WTC11 (cell line): ENCODE results near the gene IL4R. TPM values are rescaled to one million over a fixed set of nuclear protein-coding genes. Genes with fewer than 3 reads are reported as not detected.

Source experiments
- ATAC-seq: fragments of 200-7000 bp; cut with Tn5 transposase; 2 replicates; pipeline ENCODE4 v1.10.0; 2021; ENCODE audit warnings: mild to moderate bottlenecking, moderate library complexity
- CTCF ChIA-PET: fragments of 300-600 bp; sonication (Branson Sonifier 250); formaldehyde crosslinking; loops from one replicate; lab custom pipeline; 2021; ENCODE audit warnings: antibody characterized with exemption; lab: Charles Lee
- POLR2A ChIA-PET: fragments of 350-600 bp; sonication (Branson Sonifier 250); formaldehyde crosslinking; loops from one replicate; lab custom pipeline; 2021; ENCODE audit warnings: antibody characterized with exemption; lab: Charles Lee
- DNase-seq: peaks from one replicate; pipeline ENCODE4 v3.0.0; 2021; ENCODE audit warnings: low spot score
- H3K27ac Mint-ChIP-seq: 2 replicates; pipeline ENCODE4 v1.8.0; 2021; ENCODE audit warnings: mixed read lengths
- H3K27me3 Mint-ChIP-seq: 2 replicates; pipeline ENCODE4 v1.8.0; 2021; ENCODE audit warnings: low read depth, mild to moderate bottlenecking, moderate library complexity, mixed read lengths
- H3K36me3 Mint-ChIP-seq: 2 replicates; pipeline ENCODE4 v1.8.0; 2021; ENCODE audit warnings: mixed read lengths
- H3K4me1 Mint-ChIP-seq: 2 replicates; pipeline ENCODE4 v1.8.0; 2022; ENCODE audit warnings: mixed read lengths
- H3K4me3 Mint-ChIP-seq: 2 replicates; pipeline ENCODE4 v1.8.0; 2021; ENCODE audit warnings: mild to moderate bottlenecking, moderate library complexity, mixed read lengths
- H3K9me3 Mint-ChIP-seq: 2 replicates; pipeline ENCODE4 v1.8.0; 2021; ENCODE audit warnings: mixed read lengths
- CREM ChIP-seq: sonication (generic); formaldehyde crosslinking; IDR thresholded peaks from 2 replicates; pipeline ENCODE4 v1.8.1; 2022; ENCODE audit warnings: mild to moderate bottlenecking, missing genetic modification reagents, moderate library complexity
- FOXP4 ChIP-seq: sonication (generic); formaldehyde crosslinking; IDR thresholded peaks from 2 replicates; pipeline ENCODE4 v1.8.0; 2022; ENCODE audit warnings: mild to moderate bottlenecking, missing genetic modification reagents
- GABPB1 ChIP-seq: sonication (generic); formaldehyde crosslinking; IDR thresholded peaks from 2 replicates; pipeline ENCODE4 v1.8.1; 2023; ENCODE audit warnings: mild to moderate bottlenecking, missing genetic modification reagents
- GTF2I ChIP-seq: fragments of 250-450 bp; sonication (Bioruptor Pico); conservative IDR thresholded peaks from 2 replicates; pipeline ENCODE4 v1.4.0; 2021; ENCODE audit warnings: mild to moderate bottlenecking
- KAT7 ChIP-seq: sonication (generic); formaldehyde crosslinking; IDR thresholded peaks from 2 replicates; pipeline ENCODE4 v1.8.1; 2023; ENCODE audit warnings: missing genetic modification reagents, mild to moderate bottlenecking, borderline replicate concordance
- NFYB ChIP-seq: sonication (generic); formaldehyde crosslinking; conservative IDR thresholded peaks from 2 replicates; pipeline ENCODE4 v1.8.0; 2022; ENCODE audit warnings: low read depth, missing genetic modification reagents
- PRRX2 ChIP-seq: fragments of 250-450 bp; sonication (Bioruptor Pico); IDR thresholded peaks from 2 replicates; pipeline ENCODE4 v1.8.0; 2021; ENCODE audit warnings: mild to moderate bottlenecking
- ZBTB21 ChIP-seq: sonication (generic); formaldehyde crosslinking; IDR thresholded peaks from 2 replicates; pipeline ENCODE4 v1.8.1; 2023; ENCODE audit warnings: mild to moderate bottlenecking, missing genetic modification reagents, borderline replicate concordance
- ZNF121 ChIP-seq: sonication (generic); formaldehyde crosslinking; IDR thresholded peaks from 2 replicates; pipeline ENCODE4 v1.8.0; 2023; ENCODE audit warnings: missing genetic modification reagents
- ZNF232 ChIP-seq: sonication (generic); formaldehyde crosslinking; IDR thresholded peaks from 2 replicates; pipeline ENCODE4 v1.8.0; 2022; ENCODE audit warnings: mild to moderate bottlenecking, missing genetic modification reagents
- ZNF425 ChIP-seq: fragments of 250-450 bp; sonication (Bioruptor Pico); conservative IDR thresholded peaks from 2 replicates; pipeline ENCODE4 v1.9.0; 2021; ENCODE audit warnings: mild to moderate bottlenecking
- total RNA-seq: library from RNA; stranded (reverse); gene quantifications from 3 replicates; pipeline ENCODE4 v1.2.3, GENCODE V29; 2021
- TF ChIP-seq, protein P1 (sequence below): sonication (generic); formaldehyde crosslinking; IDR thresholded peaks from 2 replicates; pipeline ENCODE4 v1.8.0; 2022; ENCODE audit warnings: mild to moderate bottlenecking, missing genetic modification reagents
- TF ChIP-seq, protein P2 (sequence below): sonication (generic); formaldehyde crosslinking; IDR thresholded peaks from 2 replicates; pipeline ENCODE4 v1.8.0; 2022; ENCODE audit warnings: missing genetic modification reagents
- TF ChIP-seq, protein P3 (sequence below): sonication (generic); formaldehyde crosslinking; IDR thresholded peaks from 2 replicates; pipeline ENCODE4 v1.8.0; 2023; ENCODE audit warnings: missing genetic modification reagents
- TF ChIP-seq, protein P4 (sequence below): fragments of 200-600 bp; IDR thresholded peaks from 2 replicates; pipeline ENCODE4 v1.8.0; 2022; ENCODE audit warnings: antibody characterized with exemption

Gene IL4R
- total RNA-seq, 1 experiment from 2014 or later, result 28.7 TPM

DNA sequence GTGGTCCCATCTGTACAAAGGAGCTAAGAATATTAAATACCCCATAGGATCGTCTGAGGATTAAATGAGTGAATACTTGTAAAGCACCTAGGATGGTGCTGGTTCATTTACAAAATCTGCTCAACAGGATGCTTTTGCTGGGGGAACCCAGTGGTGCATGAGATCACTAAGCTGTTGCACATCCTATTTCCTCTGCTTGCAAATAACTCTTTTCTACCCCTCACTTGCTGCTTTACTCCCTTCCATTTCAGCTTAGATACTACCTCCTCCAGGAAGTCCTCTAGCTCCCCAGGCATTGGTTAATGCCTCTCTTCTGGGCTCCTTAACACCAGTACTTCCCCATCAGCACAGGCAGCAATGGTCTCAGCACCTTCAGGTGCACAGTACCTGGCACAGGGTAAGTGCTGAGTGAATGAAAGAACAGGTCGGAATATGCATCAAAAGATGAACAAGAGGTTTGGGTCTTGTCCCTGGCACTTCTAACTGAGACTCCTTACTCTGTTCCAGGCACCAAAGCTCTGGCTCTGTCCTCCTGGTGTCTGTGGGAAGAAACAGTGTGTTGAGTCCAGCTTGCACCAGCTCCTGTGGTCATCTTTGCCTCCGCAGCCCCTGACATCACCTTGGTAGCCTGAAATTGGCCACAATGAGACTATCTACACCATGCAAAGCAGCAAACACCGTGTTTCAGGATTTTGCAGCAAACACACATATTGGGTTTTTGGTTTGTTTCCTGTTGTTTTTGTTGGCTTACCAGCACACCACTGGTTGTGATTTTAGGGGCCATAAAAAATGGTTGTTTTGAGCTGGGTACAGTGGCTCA, 64.1 kb downstream of the IL4R start (continued):
- TF ChIP-seq, protein P1, sequence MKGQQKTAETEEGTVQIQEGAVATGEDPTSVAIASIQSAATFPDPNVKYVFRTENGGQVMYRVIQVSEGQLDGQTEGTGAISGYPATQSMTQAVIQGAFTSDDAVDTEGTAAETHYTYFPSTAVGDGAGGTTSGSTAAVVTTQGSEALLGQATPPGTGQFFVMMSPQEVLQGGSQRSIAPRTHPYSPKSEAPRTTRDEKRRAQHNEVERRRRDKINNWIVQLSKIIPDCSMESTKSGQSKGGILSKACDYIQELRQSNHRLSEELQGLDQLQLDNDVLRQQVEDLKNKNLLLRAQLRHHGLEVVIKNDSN (CRISPR knock-in tag), result no peak
- TF ChIP-seq KAT7 (CRISPR knock-in tag) (no peak), CREM (CRISPR knock-in tag) (no peak), ZNF425 (CRISPR knock-in tag) (no peak)
- TF ChIP-seq, protein P2, sequence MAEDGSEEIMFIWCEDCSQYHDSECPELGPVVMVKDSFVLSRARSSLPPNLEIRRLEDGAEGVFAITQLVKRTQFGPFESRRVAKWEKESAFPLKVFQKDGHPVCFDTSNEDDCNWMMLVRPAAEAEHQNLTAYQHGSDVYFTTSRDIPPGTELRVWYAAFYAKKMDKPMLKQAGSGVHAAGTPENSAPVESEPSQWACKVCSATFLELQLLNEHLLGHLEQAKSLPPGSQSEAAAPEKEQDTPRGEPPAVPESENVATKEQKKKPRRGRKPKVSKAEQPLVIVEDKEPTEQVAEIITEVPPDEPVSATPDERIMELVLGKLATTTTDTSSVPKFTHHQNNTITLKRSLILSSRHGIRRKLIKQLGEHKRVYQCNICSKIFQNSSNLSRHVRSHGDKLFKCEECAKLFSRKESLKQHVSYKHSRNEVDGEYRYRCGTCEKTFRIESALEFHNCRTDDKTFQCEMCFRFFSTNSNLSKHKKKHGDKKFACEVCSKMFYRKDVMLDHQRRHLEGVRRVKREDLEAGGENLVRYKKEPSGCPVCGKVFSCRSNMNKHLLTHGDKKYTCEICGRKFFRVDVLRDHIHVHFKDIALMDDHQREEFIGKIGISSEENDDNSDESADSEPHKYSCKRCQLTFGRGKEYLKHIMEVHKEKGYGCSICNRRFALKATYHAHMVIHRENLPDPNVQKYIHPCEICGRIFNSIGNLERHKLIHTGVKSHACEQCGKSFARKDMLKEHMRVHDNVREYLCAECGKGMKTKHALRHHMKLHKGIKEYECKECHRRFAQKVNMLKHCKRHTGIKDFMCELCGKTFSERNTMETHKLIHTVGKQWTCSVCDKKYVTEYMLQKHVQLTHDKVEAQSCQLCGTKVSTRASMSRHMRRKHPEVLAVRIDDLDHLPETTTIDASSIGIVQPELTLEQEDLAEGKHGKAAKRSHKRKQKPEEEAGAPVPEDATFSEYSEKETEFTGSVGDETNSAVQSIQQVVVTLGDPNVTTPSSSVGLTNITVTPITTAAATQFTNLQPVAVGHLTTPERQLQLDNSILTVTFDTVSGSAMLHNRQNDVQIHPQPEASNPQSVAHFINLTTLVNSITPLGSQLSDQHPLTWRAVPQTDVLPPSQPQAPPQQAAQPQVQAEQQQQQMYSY (CRISPR knock-in tag), result no peak

GRCh38 chr16:27378871-27379481, 65.2 kb downstream of the IL4R start:
- no peak for TF ChIP-seq GTF2I (CRISPR knock-in tag)
- TF ChIP-seq ZNF232 (CRISPR knock-in tag), result no peak
- no peak for TF ChIP-seq ZNF121 (CRISPR knock-in tag)
- no peak for TF ChIP-seq ZBTB21
- TF ChIP-seq, protein P3, sequence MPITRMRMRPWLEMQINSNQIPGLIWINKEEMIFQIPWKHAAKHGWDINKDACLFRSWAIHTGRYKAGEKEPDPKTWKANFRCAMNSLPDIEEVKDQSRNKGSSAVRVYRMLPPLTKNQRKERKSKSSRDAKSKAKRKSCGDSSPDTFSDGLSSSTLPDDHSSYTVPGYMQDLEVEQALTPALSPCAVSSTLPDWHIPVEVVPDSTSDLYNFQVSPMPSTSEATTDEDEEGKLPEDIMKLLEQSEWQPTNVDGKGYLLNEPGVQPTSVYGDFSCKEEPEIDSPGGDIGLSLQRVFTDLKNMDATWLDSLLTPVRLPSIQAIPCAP (CRISPR knock-in tag), result no peak
- TF ChIP-seq, all 79 proteins: peak for 0
- ChIA-PET POLR2A (no interaction called here), CTCF (interaction anchor here (1.1 to 1.3 kb wide), 2 partner anchors 11 to 200 kb away, joined by 4 to 6 read pairs; no protein-coding TSS in a partner anchor)
- Mint-ChIP-seq H3K4me1 (no peaks in the 10 kb centered on the region), H3K36me3 (no peaks in the 10 kb centered on the region), H3K4me3 (no peak overlapping the region), H3K27me3 (no peaks in the 10 kb centered on the region; the same call in 1 of the 2 replicates), H3K27ac (0 out of 2 replicates have a peak overlapping the region, but pooled peaks have one; percentile 4), H3K9me3 (peaks cover 17% of the 10 kb centered on the region)
- ATAC-seq (no peak), DNase-seq (no peak)

DNA sequence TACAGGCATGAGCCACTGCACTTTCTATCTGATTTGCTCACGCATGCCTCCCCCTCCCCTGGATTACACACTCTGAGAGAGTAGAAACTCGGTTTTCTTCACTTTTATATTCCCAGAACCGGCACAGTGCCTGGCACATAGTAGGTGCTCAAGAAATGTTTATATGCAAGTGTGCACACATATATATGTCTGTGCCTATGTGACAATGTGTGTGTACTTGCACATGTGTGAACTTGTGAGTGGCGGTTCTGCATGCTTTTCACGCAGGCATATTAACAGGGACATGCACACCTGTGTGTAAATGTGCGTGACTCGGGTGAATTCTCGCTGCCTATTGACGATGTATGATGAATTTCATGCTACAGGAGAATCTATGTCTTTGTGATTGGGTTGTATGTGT, 66.1 kb downstream of the IL4R start:
- DNase-seq, result no peak
- H3K27ac Mint-ChIP-seq, result no peak overlapping the region
- H3K9me3 Mint-ChIP-seq, result peaks cover 24% of the 10 kb centered on the region
- ChIA-PET CTCF (interaction anchor here (1.3 kb wide), 1 partner anchor 12 kb away, joined by 4 read pairs; no protein-coding TSS in a partner anchor), POLR2A (no interaction called here)
- no peak for ATAC-seq
- no peak overlapping the region for H3K4me3 Mint-ChIP-seq
- H3K4me1 Mint-ChIP-seq, result no peaks in the 10 kb centered on the region
- no peaks in the 10 kb centered on the region; the same call in 1 of the 2 replicates for H3K27me3 Mint-ChIP-seq
- H3K36me3 Mint-ChIP-seq, result no peaks in the 10 kb centered on the region
- no peak for TF ChIP-seq NFYB
- TF ChIP-seq FOXP4 (CRISPR knock-in tag), result no peak
- TF ChIP-seq, protein P4, sequence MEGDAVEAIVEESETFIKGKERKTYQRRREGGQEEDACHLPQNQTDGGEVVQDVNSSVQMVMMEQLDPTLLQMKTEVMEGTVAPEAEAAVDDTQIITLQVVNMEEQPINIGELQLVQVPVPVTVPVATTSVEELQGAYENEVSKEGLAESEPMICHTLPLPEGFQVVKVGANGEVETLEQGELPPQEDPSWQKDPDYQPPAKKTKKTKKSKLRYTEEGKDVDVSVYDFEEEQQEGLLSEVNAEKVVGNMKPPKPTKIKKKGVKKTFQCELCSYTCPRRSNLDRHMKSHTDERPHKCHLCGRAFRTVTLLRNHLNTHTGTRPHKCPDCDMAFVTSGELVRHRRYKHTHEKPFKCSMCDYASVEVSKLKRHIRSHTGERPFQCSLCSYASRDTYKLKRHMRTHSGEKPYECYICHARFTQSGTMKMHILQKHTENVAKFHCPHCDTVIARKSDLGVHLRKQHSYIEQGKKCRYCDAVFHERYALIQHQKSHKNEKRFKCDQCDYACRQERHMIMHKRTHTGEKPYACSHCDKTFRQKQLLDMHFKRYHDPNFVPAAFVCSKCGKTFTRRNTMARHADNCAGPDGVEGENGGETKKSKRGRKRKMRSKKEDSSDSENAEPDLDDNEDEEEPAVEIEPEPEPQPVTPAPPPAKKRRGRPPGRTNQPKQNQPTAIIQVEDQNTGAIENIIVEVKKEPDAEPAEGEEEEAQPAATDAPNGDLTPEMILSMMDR, result no peak
- TF ChIP-seq PRRX2, result no peak
- TF ChIP-seq CREM (CRISPR knock-in tag), result no peak
- no peak for TF ChIP-seq GABPB1 (CRISPR knock-in tag)
- TF ChIP-seq ZNF232 (CRISPR knock-in tag), result no peak
